ENCODE results near the gene MMP19. TPM values are rescaled to one million over a fixed set of nuclear protein-coding genes. Genes with fewer than 3 reads are reported as not detected.

Gene MMP19
- total and polyA plus RNA-seq, 2 experiments from 2014 or later, result 13.8 to 17.6 TPM

DNA sequence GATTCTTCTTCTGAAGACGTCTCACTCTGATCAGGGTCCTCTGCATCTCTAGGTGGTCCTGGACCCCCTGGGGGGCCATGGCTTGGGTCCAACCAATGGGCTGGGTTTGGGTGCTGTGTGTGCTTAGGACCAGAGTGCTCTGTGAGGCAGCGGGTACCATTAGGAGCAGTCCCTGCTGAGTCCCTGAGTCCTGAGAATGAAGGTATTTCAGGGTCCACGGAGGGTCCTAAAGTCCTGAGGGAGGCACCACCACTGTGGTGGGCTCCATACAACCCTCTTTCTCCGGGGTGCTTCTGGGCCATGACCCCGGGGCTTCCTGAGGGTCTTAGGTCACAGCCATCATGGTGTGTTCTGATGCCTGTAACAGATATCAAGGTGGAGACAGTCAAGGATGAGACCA, 14.4 kb downstream of the MMP19 start:
- no peak for DNase-seq
- TF ChIP-seq EZH2 (IDR thresholded peaks at IDR 0.05; ENCODE audit: insufficient read depth, poor library complexity, severe bottlenecking) (no peak), EZH2phosphoT487 (IDR thresholded peaks at IDR 0.05; ENCODE audit: insufficient read depth, low read depth) (no peak)
- in situ Hi-C loops (cut with MboI), result loop anchor here (10.0 kb wide), 1 partner anchor 106 kb away; the partner anchor contains the start of gene DGKA
- Histone ChIP-seq H3K79me2 (ENCODE audit: insufficient read depth) (peaks cover 83% of the 10 kb centered on the region), H3K4me3 (peak overlapping the region; percentile 90), H3K4me1 (ENCODE audit: insufficient read depth) (peaks cover 25% of the 10 kb centered on the region), H3K9me2 (ENCODE audit: insufficient read depth) (no peaks in the 10 kb centered on the region), H3K27ac (peak overlapping the region; percentile 63), H3K9me3 (ENCODE audit: low read depth) (no peaks in the 10 kb centered on the region), H3K9ac (peak overlapping the region; percentile 85), H2AFZ (peak overlapping the region; percentile 88), H3K27me3 (replicated peaks; ENCODE audit: insufficient read depth) (no peaks in the 10 kb centered on the region), H3K36me3 (ENCODE audit: low read depth) (no peaks in the 10 kb centered on the region), H3F3A (ENCODE audit: insufficient read depth) (peaks cover 20% of the 10 kb centered on the region; the same call in 1 of the 2 replicates), H3K4me2 (ENCODE audit: unreplicated experiment) (peak overlapping the region; percentile 84), H4K20me1 (ENCODE audit: insufficient read depth) (no peaks in the 10 kb centered on the region)
- WGBS, 2 experiments (ENCODE audit: low coverage in 1 of 2, low lambda C conversion rate in 2 of 2, missing lambda C conversion rate in 2 of 2), result 70 to 84% methylated on average over 5 of the region's 5 CpGs

- H3F3A ChIP-seq (ENCODE audit: insufficient read depth), result peaks cover 22% of the 10 kb centered on the region; the same call in 1 of the 2 replicates
- H3K4me2 ChIP-seq (ENCODE audit: unreplicated experiment), result no peak overlapping the region
- H4K20me1 ChIP-seq (ENCODE audit: insufficient read depth), result no peaks in the 10 kb centered on the region
- in situ Hi-C loops (cut with MboI), result loop anchor here (10.0 kb wide), 1 partner anchor 107 kb away; the partner anchor contains the start of gene DGKA
- H3K9ac ChIP-seq, result no peak overlapping the region
- peaks cover 2% of the 10 kb centered on the region; the same call in 1 of the 2 replicates for H3K36me3 ChIP-seq (ENCODE audit: low read depth)
- no peak for DNase-seq
- TF ChIP-seq EZH2 (IDR thresholded peaks at IDR 0.05; ENCODE audit: insufficient read depth, poor library complexity, severe bottlenecking), result no peak
- no peak for TF ChIP-seq EZH2phosphoT487 (IDR thresholded peaks at IDR 0.05; ENCODE audit: insufficient read depth, low read depth)
- H3K9me3 ChIP-seq (ENCODE audit: low read depth), result no peaks in the 10 kb centered on the region
- no peaks in the 10 kb centered on the region for H3K9me2 ChIP-seq (ENCODE audit: insufficient read depth)
- H2AFZ ChIP-seq, result no peak overlapping the region
- 94 to 95% methylated on average over 15 of the region's 15 CpGs for WGBS, 2 experiments (ENCODE audit: low coverage in 1 of 2, low lambda C conversion rate in 2 of 2, missing lambda C conversion rate in 2 of 2)
- no peak overlapping the region for H3K4me3 ChIP-seq
- peaks cover 25% of the 10 kb centered on the region for H3K4me1 ChIP-seq (ENCODE audit: insufficient read depth)
- no peaks in the 10 kb centered on the region for H3K27me3 ChIP-seq (replicated peaks; ENCODE audit: insufficient read depth)
- peaks cover 83% of the 10 kb centered on the region for H3K79me2 ChIP-seq (ENCODE audit: insufficient read depth)
- H3K27ac ChIP-seq, result no peak overlapping the region
Observed at GRCh38 chr12:55827806-55828205, 14.9 kb downstream of the MMP19 start.

- H3K27me3 ChIP-seq (replicated peaks; ENCODE audit: insufficient read depth), result no peaks in the 10 kb centered on the region
- in situ Hi-C loops (cut with MboI), result loop anchor here (10.0 kb wide), 1 partner anchor 110 kb away; the partner anchor contains the start of gene DGKA
Observed at GRCh38 chr12:55824726-55825125, 18.0 kb downstream of the MMP19 start.

GRCh38 chr12:55823419-55823818, 19.3 kb downstream of the MMP19 start:
- WGBS, 2 experiments (ENCODE audit: low coverage in 1 of 2, low lambda C conversion rate in 2 of 2, missing lambda C conversion rate in 2 of 2), result 73 to 80% methylated on average over 4 of the region's 4 CpGs
- Histone ChIP-seq H2AFZ (no peak overlapping the region), H3K27me3 (replicated peaks; ENCODE audit: insufficient read depth) (no peaks in the 10 kb centered on the region), H3K4me2 (ENCODE audit: unreplicated experiment) (no peak overlapping the region), H3K36me3 (ENCODE audit: low read depth) (peaks cover 37% of the 10 kb centered on the region), H3K4me1 (ENCODE audit: insufficient read depth) (peaks cover 24% of the 10 kb centered on the region), H3K9me2 (ENCODE audit: insufficient read depth) (no peaks in the 10 kb centered on the region), H3F3A (ENCODE audit: insufficient read depth) (peaks cover 45% of the 10 kb centered on the region), H4K20me1 (ENCODE audit: insufficient read depth) (no peaks in the 10 kb centered on the region), H3K9me3 (ENCODE audit: low read depth) (no peaks in the 10 kb centered on the region), H3K79me2 (ENCODE audit: insufficient read depth) (peaks cover 78% of the 10 kb centered on the region), H3K27ac (no peak overlapping the region), H3K9ac (no peak overlapping the region), H3K4me3 (no peak overlapping the region)
- DNase-seq, result no peak
- in situ Hi-C loops (cut with MboI), result loop anchor here (10.0 kb wide), 1 partner anchor 111 kb away; the partner anchor contains the start of gene DGKA
- TF ChIP-seq EZH2phosphoT487 (IDR thresholded peaks at IDR 0.05; ENCODE audit: insufficient read depth, low read depth) (no peak), EZH2 (IDR thresholded peaks at IDR 0.05; ENCODE audit: insufficient read depth, poor library complexity, severe bottlenecking) (no peak)

More at GRCh38 chr12:55824726-55825125, 18.0 kb downstream of the MMP19 start:
- Histone ChIP-seq H3K4me2 (ENCODE audit: unreplicated experiment) (peak overlapping the region; percentile 1), H3K9ac (no peak overlapping the region), H3K79me2 (ENCODE audit: insufficient read depth) (peaks cover 80% of the 10 kb centered on the region), H3K27ac (0 out of 2 replicates have a peak overlapping the region, but pooled peaks have one; percentile 28), H4K20me1 (ENCODE audit: insufficient read depth) (no peaks in the 10 kb centered on the region), H3K4me1 (ENCODE audit: insufficient read depth) (peaks cover 15% of the 10 kb centered on the region), H3K9me2 (ENCODE audit: insufficient read depth) (no peaks in the 10 kb centered on the region), H2AFZ (no peak overlapping the region), H3K9me3 (ENCODE audit: low read depth) (no peaks in the 10 kb centered on the region), H3K4me3 (no peak overlapping the region), H3F3A (ENCODE audit: insufficient read depth) (peaks cover 32% of the 10 kb centered on the region), H3K36me3 (ENCODE audit: low read depth) (peaks cover 33% of the 10 kb centered on the region)
- no peak for DNase-seq
- 80 to 86% methylated on average over 5 of the region's 5 CpGs for WGBS, 2 experiments (ENCODE audit: low coverage in 1 of 2, low lambda C conversion rate in 2 of 2, missing lambda C conversion rate in 2 of 2)
- TF ChIP-seq EZH2phosphoT487 (IDR thresholded peaks at IDR 0.05; ENCODE audit: insufficient read depth, low read depth) (no peak), EZH2 (IDR thresholded peaks at IDR 0.05; ENCODE audit: insufficient read depth, poor library complexity, severe bottlenecking) (no peak)

Data from GM23248 (cell line).